Vagina (tissue), 2 donors: ENCODE data around the gene RBMX.

Source experiments
- POLR2A ChIP-seq, 2 donors: fragments of 450-650 bp; IDR thresholded peaks; one replicate each; pipeline ENCODE4 v1.6.1; 2017; ENCODE audit warnings: antibody characterized with exemption in 2 of 2, mild to moderate bottlenecking in 2 of 2, moderate library complexity in 2 of 2
- POLR2AphosphoS5 ChIP-seq, 2 donors: sonication (generic); formaldehyde crosslinking; IDR thresholded peaks; one replicate each; pipeline ENCODE4 v1.9.0; 2017; ENCODE audit warnings: antibody characterized with exemption in 2 of 2, mild to moderate bottlenecking in 2 of 2, low read depth in 1 of 2; ENCODE audit not compliant: insufficient read depth in 1 of 2
- TF ChIP-seq, protein P1 (sequence below), 3 experiments: fragments of 450-650 bp in 2 of 3; fragments of 200-600 bp in 1 of 3; sonication (generic) in 1 of 3; IDR thresholded peaks; one replicate each; pipeline ENCODE4 v1.5.1; 2017 to 2019; ENCODE audit warnings: antibody characterized with exemption in 3 of 3, mild to moderate bottlenecking in 2 of 3, moderate library complexity in 2 of 3

DNA sequence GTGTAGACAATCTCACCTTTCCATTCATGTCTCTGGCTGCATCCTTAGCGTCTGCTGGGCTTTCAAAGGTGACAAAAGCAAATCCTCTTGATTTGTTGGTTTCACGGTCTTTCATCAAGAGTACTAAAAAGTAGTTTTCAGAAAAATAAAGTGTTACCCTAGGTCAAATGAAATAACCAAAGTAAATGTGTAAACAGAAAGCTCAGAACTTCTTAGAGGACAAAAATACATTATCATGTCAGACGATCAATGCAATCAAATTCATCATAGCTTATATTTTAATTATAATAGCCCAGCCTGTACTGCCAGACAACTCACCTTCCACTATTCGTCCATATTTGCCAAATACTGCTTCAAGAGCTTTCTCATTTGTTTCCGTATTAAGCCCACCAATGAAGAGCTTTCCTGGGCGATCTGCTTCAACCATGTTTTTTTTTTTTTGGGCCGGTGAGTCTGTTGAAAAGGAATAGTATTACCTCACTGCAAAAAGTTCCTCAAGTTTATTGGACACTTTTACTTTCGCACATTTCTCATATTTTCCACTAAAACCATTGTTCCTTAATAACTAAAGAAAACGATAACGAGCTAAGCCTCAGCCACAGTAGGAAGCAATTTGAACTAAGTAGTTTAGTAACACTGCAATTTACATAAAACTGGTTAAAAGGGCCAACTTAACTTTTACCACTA lies 1.4 kb downstream of the RBMX start:
- TF ChIP-seq, protein P1, sequence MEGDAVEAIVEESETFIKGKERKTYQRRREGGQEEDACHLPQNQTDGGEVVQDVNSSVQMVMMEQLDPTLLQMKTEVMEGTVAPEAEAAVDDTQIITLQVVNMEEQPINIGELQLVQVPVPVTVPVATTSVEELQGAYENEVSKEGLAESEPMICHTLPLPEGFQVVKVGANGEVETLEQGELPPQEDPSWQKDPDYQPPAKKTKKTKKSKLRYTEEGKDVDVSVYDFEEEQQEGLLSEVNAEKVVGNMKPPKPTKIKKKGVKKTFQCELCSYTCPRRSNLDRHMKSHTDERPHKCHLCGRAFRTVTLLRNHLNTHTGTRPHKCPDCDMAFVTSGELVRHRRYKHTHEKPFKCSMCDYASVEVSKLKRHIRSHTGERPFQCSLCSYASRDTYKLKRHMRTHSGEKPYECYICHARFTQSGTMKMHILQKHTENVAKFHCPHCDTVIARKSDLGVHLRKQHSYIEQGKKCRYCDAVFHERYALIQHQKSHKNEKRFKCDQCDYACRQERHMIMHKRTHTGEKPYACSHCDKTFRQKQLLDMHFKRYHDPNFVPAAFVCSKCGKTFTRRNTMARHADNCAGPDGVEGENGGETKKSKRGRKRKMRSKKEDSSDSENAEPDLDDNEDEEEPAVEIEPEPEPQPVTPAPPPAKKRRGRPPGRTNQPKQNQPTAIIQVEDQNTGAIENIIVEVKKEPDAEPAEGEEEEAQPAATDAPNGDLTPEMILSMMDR (IDR thresholded peaks at IDR 0.05) = no peak
- no peak for TF ChIP-seq POLR2A (IDR thresholded peaks at IDR 0.05)
- TF ChIP-seq POLR2AphosphoS5 (IDR thresholded peaks at IDR 0.05; ENCODE audit: insufficient read depth in 1 of 2, low read depth in 1 of 2) = no peak
